ENCODE results near the gene STARD3.

DNA sequence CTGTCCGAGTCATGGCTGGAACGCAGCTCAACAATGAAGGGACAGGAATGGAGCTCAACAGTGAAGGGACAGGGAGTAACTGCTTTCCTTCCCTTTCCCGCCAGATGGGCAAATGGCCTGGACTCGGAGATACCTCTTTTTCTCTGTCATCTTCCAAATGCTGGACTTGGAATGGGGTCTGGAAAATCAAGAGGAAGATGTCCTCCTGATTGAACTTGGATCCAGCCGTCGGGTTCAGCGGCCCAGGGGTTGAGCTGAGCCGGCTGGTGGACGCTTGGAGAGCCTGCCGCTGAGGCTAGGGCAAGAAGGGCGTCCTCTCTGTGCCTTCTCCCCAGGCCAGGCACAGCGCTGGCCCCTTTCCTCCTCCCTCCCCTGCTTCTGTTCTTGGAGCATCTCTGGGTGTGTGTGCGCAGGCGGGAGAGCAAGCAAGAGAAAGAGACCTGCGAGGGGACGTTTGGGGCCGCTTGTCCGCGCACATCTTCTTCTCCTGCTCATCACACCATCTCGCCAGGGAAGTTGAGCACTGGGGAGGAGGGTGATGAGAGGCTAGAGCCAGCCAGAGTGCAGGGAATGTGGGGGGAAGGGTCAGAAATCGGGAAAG lies 35.8 kb upstream of the STARD3 start:
- TF ChIP-seq, protein P1, sequence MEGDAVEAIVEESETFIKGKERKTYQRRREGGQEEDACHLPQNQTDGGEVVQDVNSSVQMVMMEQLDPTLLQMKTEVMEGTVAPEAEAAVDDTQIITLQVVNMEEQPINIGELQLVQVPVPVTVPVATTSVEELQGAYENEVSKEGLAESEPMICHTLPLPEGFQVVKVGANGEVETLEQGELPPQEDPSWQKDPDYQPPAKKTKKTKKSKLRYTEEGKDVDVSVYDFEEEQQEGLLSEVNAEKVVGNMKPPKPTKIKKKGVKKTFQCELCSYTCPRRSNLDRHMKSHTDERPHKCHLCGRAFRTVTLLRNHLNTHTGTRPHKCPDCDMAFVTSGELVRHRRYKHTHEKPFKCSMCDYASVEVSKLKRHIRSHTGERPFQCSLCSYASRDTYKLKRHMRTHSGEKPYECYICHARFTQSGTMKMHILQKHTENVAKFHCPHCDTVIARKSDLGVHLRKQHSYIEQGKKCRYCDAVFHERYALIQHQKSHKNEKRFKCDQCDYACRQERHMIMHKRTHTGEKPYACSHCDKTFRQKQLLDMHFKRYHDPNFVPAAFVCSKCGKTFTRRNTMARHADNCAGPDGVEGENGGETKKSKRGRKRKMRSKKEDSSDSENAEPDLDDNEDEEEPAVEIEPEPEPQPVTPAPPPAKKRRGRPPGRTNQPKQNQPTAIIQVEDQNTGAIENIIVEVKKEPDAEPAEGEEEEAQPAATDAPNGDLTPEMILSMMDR (IDR thresholded peaks at IDR 0.05): no peak
- no peak for TF ChIP-seq POLR2A (IDR thresholded peaks at IDR 0.05)

Data from right lobe of liver (tissue), 4 donors.